H1 (cell line): ENCODE results near the gene KCNQ1OT1. TPM values are rescaled to one million over a fixed set of nuclear protein-coding genes. Genes with fewer than 3 reads are reported as not detected.

Experiments used
- ASH2L ChIP-seq: fragments of 200-600, 300-600 bp; sonication (generic); IDR thresholded peaks from one replicate; pipeline ENCODE4 v1.7.1; 2017; ENCODE audit warnings: low read length
- KDM1A ChIP-seq: fragments of 200-600, 300-600 bp; sonication (generic); IDR thresholded peaks from 2 replicates; pipeline ENCODE4 v1.7.1; 2016; ENCODE audit warnings: mild to moderate bottlenecking, low read length, borderline replicate concordance
- YY1 ChIP-seq: IDR thresholded peaks from 2 replicates; pipeline ENCODE4 v1.6.1; 2011; ENCODE audit warnings: low read depth, mild to moderate bottlenecking, low read length
- polyA plus RNA-seq, 7 experiments: library from polyadenylated mRNA; depleted of rRNA in 3 of 7; stranded (reverse) in 5 of 7; unstranded in 2 of 7; fragments of >200 nt in 5 of 7; fragments of 200-250 nt in 2 of 7; gene quantifications; 1 replicate in 5 of 7; 2 replicates in 1 of 7; 4 replicates in 1 of 7; pipeline versions ENCODE4 v1.2.1 to v1.2.3, GENCODE V29; 2011 to 2013; ENCODE audit warnings: missing spikeins in 2 of 7, mixed read lengths in 2 of 7
- total RNA-seq: library from RNA; stranded (reverse); fragmentation: NEBNext Ultra II Directional; extraction: Animal tissue kit (Norgen Biotek cat#: 25700); gene quantifications from 2 replicates; pipeline ENCODE4 v1.2.1, GENCODE V29; 2021
- TF ChIP-seq, protein P1 (sequence below): IDR thresholded peaks from 2 replicates; pipeline ENCODE4 v1.6.1; 2011; ENCODE audit warnings: low read depth, mild to moderate bottlenecking, low read length; ENCODE audit not compliant: insufficient read depth
- TF ChIP-seq, protein P2 (sequence below): fragments of 300-600 bp; sonication (generic); IDR thresholded peaks from 2 replicates; pipeline ENCODE4 v1.7.1; 2012; ENCODE audit warnings: low read length, moderate library complexity, mild to moderate bottlenecking, inconsistent platforms; ENCODE audit not compliant: insufficient replicate concordance

The KCNQ1OT1 gene
- total and polyA plus RNA-seq, 2 of the 8 experiments (the other 6 are each of a cell fraction or from before 2014, with no cell fraction given) = 0.21 to 1.2 TPM

DNA sequence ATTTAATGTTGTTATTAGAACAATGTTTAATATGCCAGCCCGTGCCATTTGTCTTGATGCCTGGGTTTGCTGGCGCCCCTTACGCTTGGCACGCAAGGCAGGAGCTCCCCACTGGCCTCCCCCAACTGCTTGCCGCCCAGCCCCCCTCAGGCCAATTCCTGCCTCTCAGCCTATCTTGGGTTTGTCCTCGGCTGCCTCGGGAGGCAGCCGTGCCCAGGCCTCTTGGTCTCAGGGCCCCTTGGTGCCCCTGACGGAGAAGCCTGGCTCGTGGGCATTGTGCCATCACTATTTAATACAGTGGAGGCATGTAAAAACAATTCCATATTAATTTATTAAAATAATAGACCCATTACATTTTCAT, 119.8 kb downstream of the KCNQ1OT1 start (continued):
- TF ChIP-seq, protein P1, sequence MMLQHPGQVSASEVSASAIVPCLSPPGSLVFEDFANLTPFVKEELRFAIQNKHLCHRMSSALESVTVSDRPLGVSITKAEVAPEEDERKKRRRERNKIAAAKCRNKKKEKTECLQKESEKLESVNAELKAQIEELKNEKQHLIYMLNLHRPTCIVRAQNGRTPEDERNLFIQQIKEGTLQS = no peak
- TF ChIP-seq, protein P2, sequence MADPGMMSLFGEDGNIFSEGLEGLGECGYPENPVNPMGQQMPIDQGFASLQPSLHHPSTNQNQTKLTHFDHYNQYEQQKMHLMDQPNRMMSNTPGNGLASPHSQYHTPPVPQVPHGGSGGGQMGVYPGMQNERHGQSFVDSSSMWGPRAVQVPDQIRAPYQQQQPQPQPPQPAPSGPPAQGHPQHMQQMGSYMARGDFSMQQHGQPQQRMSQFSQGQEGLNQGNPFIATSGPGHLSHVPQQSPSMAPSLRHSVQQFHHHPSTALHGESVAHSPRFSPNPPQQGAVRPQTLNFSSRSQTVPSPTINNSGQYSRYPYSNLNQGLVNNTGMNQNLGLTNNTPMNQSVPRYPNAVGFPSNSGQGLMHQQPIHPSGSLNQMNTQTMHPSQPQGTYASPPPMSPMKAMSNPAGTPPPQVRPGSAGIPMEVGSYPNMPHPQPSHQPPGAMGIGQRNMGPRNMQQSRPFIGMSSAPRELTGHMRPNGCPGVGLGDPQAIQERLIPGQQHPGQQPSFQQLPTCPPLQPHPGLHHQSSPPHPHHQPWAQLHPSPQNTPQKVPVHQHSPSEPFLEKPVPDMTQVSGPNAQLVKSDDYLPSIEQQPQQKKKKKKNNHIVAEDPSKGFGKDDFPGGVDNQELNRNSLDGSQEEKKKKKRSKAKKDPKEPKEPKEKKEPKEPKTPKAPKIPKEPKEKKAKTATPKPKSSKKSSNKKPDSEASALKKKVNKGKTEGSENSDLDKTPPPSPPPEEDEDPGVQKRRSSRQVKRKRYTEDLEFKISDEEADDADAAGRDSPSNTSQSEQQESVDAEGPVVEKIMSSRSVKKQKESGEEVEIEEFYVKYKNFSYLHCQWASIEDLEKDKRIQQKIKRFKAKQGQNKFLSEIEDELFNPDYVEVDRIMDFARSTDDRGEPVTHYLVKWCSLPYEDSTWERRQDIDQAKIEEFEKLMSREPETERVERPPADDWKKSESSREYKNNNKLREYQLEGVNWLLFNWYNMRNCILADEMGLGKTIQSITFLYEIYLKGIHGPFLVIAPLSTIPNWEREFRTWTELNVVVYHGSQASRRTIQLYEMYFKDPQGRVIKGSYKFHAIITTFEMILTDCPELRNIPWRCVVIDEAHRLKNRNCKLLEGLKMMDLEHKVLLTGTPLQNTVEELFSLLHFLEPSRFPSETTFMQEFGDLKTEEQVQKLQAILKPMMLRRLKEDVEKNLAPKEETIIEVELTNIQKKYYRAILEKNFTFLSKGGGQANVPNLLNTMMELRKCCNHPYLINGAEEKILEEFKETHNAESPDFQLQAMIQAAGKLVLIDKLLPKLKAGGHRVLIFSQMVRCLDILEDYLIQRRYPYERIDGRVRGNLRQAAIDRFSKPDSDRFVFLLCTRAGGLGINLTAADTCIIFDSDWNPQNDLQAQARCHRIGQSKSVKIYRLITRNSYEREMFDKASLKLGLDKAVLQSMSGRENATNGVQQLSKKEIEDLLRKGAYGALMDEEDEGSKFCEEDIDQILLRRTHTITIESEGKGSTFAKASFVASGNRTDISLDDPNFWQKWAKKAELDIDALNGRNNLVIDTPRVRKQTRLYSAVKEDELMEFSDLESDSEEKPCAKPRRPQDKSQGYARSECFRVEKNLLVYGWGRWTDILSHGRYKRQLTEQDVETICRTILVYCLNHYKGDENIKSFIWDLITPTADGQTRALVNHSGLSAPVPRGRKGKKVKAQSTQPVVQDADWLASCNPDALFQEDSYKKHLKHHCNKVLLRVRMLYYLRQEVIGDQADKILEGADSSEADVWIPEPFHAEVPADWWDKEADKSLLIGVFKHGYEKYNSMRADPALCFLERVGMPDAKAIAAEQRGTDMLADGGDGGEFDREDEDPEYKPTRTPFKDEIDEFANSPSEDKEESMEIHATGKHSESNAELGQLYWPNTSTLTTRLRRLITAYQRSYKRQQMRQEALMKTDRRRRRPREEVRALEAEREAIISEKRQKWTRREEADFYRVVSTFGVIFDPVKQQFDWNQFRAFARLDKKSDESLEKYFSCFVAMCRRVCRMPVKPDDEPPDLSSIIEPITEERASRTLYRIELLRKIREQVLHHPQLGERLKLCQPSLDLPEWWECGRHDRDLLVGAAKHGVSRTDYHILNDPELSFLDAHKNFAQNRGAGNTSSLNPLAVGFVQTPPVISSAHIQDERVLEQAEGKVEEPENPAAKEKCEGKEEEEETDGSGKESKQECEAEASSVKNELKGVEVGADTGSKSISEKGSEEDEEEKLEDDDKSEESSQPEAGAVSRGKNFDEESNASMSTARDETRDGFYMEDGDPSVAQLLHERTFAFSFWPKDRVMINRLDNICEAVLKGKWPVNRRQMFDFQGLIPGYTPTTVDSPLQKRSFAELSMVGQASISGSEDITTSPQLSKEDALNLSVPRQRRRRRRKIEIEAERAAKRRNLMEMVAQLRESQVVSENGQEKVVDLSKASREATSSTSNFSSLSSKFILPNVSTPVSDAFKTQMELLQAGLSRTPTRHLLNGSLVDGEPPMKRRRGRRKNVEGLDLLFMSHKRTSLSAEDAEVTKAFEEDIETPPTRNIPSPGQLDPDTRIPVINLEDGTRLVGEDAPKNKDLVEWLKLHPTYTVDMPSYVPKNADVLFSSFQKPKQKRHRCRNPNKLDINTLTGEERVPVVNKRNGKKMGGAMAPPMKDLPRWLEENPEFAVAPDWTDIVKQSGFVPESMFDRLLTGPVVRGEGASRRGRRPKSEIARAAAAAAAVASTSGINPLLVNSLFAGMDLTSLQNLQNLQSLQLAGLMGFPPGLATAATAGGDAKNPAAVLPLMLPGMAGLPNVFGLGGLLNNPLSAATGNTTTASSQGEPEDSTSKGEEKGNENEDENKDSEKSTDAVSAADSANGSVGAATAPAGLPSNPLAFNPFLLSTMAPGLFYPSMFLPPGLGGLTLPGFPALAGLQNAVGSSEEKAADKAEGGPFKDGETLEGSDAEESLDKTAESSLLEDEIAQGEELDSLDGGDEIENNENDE = no peak
- TF ChIP-seq KDM1A (no peak), YY1 (no peak), ASH2L (no peak)
